Peyer's patch (tissue), 4 donors: ENCODE measurements around the gene PPCS. TPM values are rescaled to one million over a fixed set of nuclear protein-coding genes. Genes with fewer than 3 reads are reported as not detected.

Experiments used
- small RNA-seq, 2 donors: library from RNA; depleted of rRNA; stranded (forward); fragments of <200 nt; gene quantifications; one replicate each; pipeline ENCODE3, GENCODE V24; 2016
- total RNA-seq, 4 donors: library from RNA; depleted of rRNA; stranded (reverse); fragments of >200 nt; gene quantifications; one replicate each; pipeline ENCODE4 v1.1.0, GENCODE V29; 2016

Gene PPCS
- total RNA-seq, 4 donors from 2014 or later: 73.3 to 118 (median 78.0) TPM

Small RNA genes within 50 kb of the gene (small RNA-seq; reads per million reads assigned to genes)
- 0 reads per million in 2 donors for gene TMSB4XP1

Other genes with a start within 250 kb of the PPCS start
- 10 to 100 TPM; 42.9 to 68.5 (median 52.5) TPM for gene FOXJ3, start 121.3 kb upstream of the PPCS start, total RNA-seq
- 1 to 10 TPM in 2 of 4 donors, under 1 TPM in 2; 0.27 to 1.7 (median 1.0) TPM for gene RIMKLA, start 75.8 kb upstream of the PPCS start, total RNA-seq
- gene ZMYND12, start 521 bp upstream of the PPCS start, total RNA-seq: 1 to 10 TPM in 2 of 4 donors, under 1 TPM in 1, not detected in 1; 0.54 to 3.0 (median 1.9) TPM
- gene CCDC30, start 6.7 kb downstream of the PPCS start, total RNA-seq: 10 to 100 TPM in 1 of 4 donors, 1 to 10 TPM in 3; 1.8 to 29.4 (median 7.4) TPM
- 10 to 100 TPM; 15.1 to 41.7 (median 26.1) TPM for gene PPIH, start 201.9 kb downstream of the PPCS start, total RNA-seq
- gene YBX1, start 225.9 kb downstream of the PPCS start, total RNA-seq: 100 to 1,000 TPM; 236 to 470 (median 287) TPM